Liver (tissue), 3 donors: ENCODE data around the gene IFIH1.

Experiments used
- CTCF ChIP-seq: fragments of 150-350 bp; IDR thresholded peaks from 2 replicates; pipeline ENCODE4 v1.5.1; 2017; ENCODE audit warnings: improper control_type of control experiment, low read depth, low read length; ENCODE audit not compliant: missing input control
- EGR1 ChIP-seq, 2 donors: IDR thresholded peaks; 2 replicates each; pipeline ENCODE4 v1.6.1; 2016 to 2018; ENCODE audit warnings: antibody characterized with exemption in 2 of 2, low read depth in 2 of 2
- JUND ChIP-seq, 2 donors: IDR thresholded peaks; 2 replicates each; pipeline ENCODE4 v1.6.1; 2016; ENCODE audit warnings: antibody characterized with exemption in 2 of 2
- SP1 ChIP-seq: IDR thresholded peaks from 2 replicates; pipeline ENCODE4 v1.6.1; 2018; ENCODE audit warnings: antibody characterized with exemption, mild to moderate bottlenecking
- YY1 ChIP-seq: IDR thresholded peaks from 2 replicates; pipeline ENCODE4 v1.6.1; 2016; ENCODE audit warnings: antibody characterized with exemption, mild to moderate bottlenecking
- donor health status: healthy.
- donor health status: healthy.

DNA sequence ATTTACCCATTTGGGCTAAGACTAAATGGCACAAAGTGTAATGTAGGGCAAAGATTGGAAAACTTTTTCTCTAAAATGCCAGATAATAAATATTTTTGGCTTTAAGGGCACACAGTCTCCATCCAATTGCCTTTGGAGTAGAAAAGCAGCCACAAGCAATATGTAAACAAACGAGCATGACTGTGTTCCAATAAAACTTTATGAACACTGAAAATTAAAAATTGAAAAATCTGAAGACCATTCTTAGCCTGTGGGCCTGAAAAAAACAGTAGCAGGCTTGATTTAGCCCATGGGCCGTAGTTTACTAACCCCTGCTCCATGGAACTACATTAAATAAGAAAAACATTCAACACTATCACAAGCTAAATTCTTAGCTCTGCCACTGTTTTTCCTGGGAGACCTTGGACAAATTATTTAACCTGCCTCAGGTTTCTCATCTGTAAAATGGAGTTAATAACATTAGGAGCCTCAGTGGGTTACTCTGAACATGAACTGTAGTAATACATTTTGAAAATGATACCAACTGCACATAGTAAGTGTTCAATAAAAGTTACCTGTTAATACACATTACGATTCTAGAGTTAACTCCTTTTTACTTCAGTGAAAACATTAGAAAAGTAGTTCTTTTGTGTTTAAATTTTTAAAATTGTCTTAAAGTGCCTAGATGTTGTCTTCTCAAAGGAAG lies 1.3 kb downstream of the IFIH1 start:
- TF ChIP-seq CTCF: no peak
- no peak for TF ChIP-seq YY1
- TF ChIP-seq JUND (IDR thresholded peaks at IDR 0.05): no peak
- no peak for TF ChIP-seq SP1
- TF ChIP-seq EGR1 (IDR thresholded peaks at IDR 0.05; ENCODE audit: low read depth in 2 of 2): no peak
